H1 (cell line): ENCODE measurements around the gene BNC1. TPM values are rescaled to one million over a fixed set of nuclear protein-coding genes. Genes with fewer than 3 reads are reported as not detected.
A peak's percentile ranks its signal among the peaks of the same experiment; 100 is the strongest.

ENCODE experiments used
- CTCF ChIA-PET: fragments of 300-600 bp; sonication (Branson Sonifier 250); formaldehyde crosslinking; loops from one replicate; lab custom pipeline; 2021; ENCODE audit not compliant: partially characterized antibody; lab: Charles Lee
- POLR2A ChIA-PET: fragments of 300-600 bp; sonication (Branson Sonifier 250); formaldehyde crosslinking; loops from one replicate; lab custom pipeline; 2021; ENCODE audit warnings: inconsistent platforms; ENCODE audit not compliant: partially characterized antibody; lab: Charles Lee
- DNase-seq, 2 experiments: peaks; one replicate each; pipeline versions ENCODE4 v3.0.0 to v3.0.0-alpha.2; 2010 to 2022; ENCODE audit warnings: low spot score in 2 of 2, low read depth in 1 of 2, mixed read lengths in 1 of 2
- FAIRE-seq: peaks from 2 replicates; lab custom pipeline; 2011; peaks lifted over from hg19 to GRCh38; lab: Jason Lieb, UNC
- H2AFZ ChIP-seq: 2 replicates; pipeline ENCODE4 v1.8.1; 2012; ENCODE audit warnings: low read length, inconsistent platforms
- H2AK5ac ChIP-seq: 2 replicates; pipeline ENCODE4 v1.6.1; 2013; ENCODE audit warnings: low read depth, low read length
- H2BK120ac ChIP-seq: replicated peaks from 2 replicates; pipeline ENCODE3; 2013; ENCODE audit warnings: low read depth, low read length, inconsistent platforms
- H2BK12ac ChIP-seq: 2 replicates; pipeline ENCODE4 v1.6.1; 2013; ENCODE audit warnings: low read depth, low read length
- H2BK15ac ChIP-seq: 2 replicates; pipeline ENCODE4 v1.6.1; 2013; ENCODE audit warnings: low read length
- H2BK20ac ChIP-seq: 2 replicates; pipeline ENCODE4 v1.6.1; 2013; ENCODE audit warnings: low read length
- H2BK5ac ChIP-seq: 2 replicates; pipeline ENCODE4 v1.6.1; 2013; ENCODE audit warnings: low read depth, low read length
- H3K14ac ChIP-seq: 2 replicates; pipeline ENCODE4 v1.6.1; 2013; ENCODE audit warnings: inconsistent platforms; ENCODE audit not compliant: insufficient read length
- H3K18ac ChIP-seq: 2 replicates; pipeline ENCODE4 v1.6.1; 2013; ENCODE audit warnings: low read length; ENCODE audit errors: extremely low read depth
- H3K23ac ChIP-seq: 2 replicates; pipeline ENCODE4 v1.6.1; 2013; ENCODE audit warnings: inconsistent platforms; ENCODE audit not compliant: insufficient read length
- H3K23me2 ChIP-seq: 2 replicates; pipeline ENCODE4 v1.6.1; 2013; ENCODE audit warnings: low read depth, low read length
- H3K27ac ChIP-seq: 2 replicates; pipeline ENCODE4 v1.6.1; 2011; ENCODE audit warnings: low read depth, low read length, inconsistent platforms
- H3K27me3 ChIP-seq, 4 experiments: replicated peaks in 1 of 4; 1 replicate in 1 of 4; 2 replicates in 3 of 4; pipeline versions ENCODE4 v1.6.1 to v1.8.1; 2011 to 2013; ENCODE audit warnings: low read length in 3 of 4, mild to moderate bottlenecking in 3 of 4, inconsistent platforms in 2 of 4, mixed read lengths in 2 of 4, moderate library complexity in 1 of 4; ENCODE audit not compliant: control insufficient read depth in 3 of 4, insufficient read depth in 3 of 4; ENCODE audit errors: extremely low read depth in 1 of 4
- H3K36me3 ChIP-seq, 4 experiments: 2 replicates each; pipeline versions ENCODE4 v1.6.1 to v1.8.1; 2011 to 2013; ENCODE audit warnings: mild to moderate bottlenecking in 4 of 4, low read length in 3 of 4, moderate library complexity in 2 of 4, control low read depth in 1 of 4, inconsistent platforms in 1 of 4; ENCODE audit not compliant: insufficient read depth in 4 of 4, control insufficient read depth in 2 of 4
- H3K4ac ChIP-seq: replicated peaks from 2 replicates; pipeline ENCODE3; 2013; ENCODE audit warnings: low read length, low read depth, mixed read lengths, inconsistent platforms; ENCODE audit not compliant: insufficient read length
- H3K4me1 ChIP-seq, 4 experiments: replicated peaks in 1 of 4; 1 replicate in 1 of 4; 2 replicates in 3 of 4; pipeline versions ENCODE4 v1.6.1 to v1.8.1; 2011 to 2013; ENCODE audit warnings: low read length in 3 of 4, inconsistent platforms in 2 of 4, mixed read lengths in 1 of 4; ENCODE audit not compliant: insufficient read depth in 4 of 4, control insufficient read depth in 3 of 4
- H3K4me2 ChIP-seq, 2 experiments: 2 replicates each; pipeline versions ENCODE4 v1.6.1 to v1.8.1; 2011 to 2013; ENCODE audit warnings: low read depth in 2 of 2, low read length in 2 of 2, control low read depth in 1 of 2, inconsistent platforms in 1 of 2, mild to moderate bottlenecking in 1 of 2; ENCODE audit not compliant: insufficient read depth in 1 of 2
- H3K4me3 ChIP-seq, 4 experiments: fragments of 200-600, 300-600 bp in 1 of 4; sonication (generic), shearing (Covaris generic), sonication (Bioruptor Twin) in 1 of 4; 2 replicates each; pipeline versions ENCODE4 v1.5.1 to v1.8.1; 2011 to 2016; ENCODE audit warnings: low read length in 4 of 4, low read depth in 3 of 4, control low read depth in 2 of 4, inconsistent platforms in 2 of 4, mild to moderate bottlenecking in 2 of 4, mixed read lengths in 1 of 4, moderate library complexity in 1 of 4; ENCODE audit not compliant: insufficient read depth in 2 of 4; ENCODE audit errors: extremely low read depth in 1 of 4
- H3K56ac ChIP-seq: replicated peaks from 2 replicates; pipeline ENCODE3; 2013; ENCODE audit warnings: low read depth, mild to moderate bottlenecking, mixed read lengths, low read length, inconsistent platforms; ENCODE audit not compliant: insufficient read length
- H3K79me1 ChIP-seq: 2 replicates; pipeline ENCODE4 v1.6.1; 2013; ENCODE audit warnings: low read depth, low read length, control low read depth
- H3K79me2 ChIP-seq, 2 experiments: 2 replicates each; pipeline versions ENCODE4 v1.6.1 to v1.8.1; 2012 to 2013; ENCODE audit warnings: low read length in 2 of 2, mild to moderate bottlenecking in 2 of 2, inconsistent platforms in 1 of 2; ENCODE audit not compliant: insufficient read depth in 2 of 2, control insufficient read depth in 1 of 2
- H3K9ac ChIP-seq, 4 experiments: replicated peaks in 1 of 4; 1 replicate in 1 of 4; 2 replicates in 3 of 4; pipeline versions ENCODE4 v1.6.1 to v1.8.1; 2011 to 2013; ENCODE audit warnings: low read depth in 3 of 4, low read length in 3 of 4, control low read depth in 2 of 4, mild to moderate bottlenecking in 2 of 4, moderate library complexity in 2 of 4, inconsistent platforms in 1 of 4; ENCODE audit errors: extremely low read depth in 1 of 4
- H3K9me3 ChIP-seq, 2 experiments: 2 replicates each; pipeline versions ENCODE4 v1.6.1 to v1.8.1; 2012 to 2013; ENCODE audit warnings: mild to moderate bottlenecking in 2 of 2, moderate library complexity in 2 of 2, control low read depth in 1 of 2, inconsistent platforms in 1 of 2, low read depth in 1 of 2, low read length in 1 of 2, mixed read lengths in 1 of 2; ENCODE audit not compliant: insufficient read depth in 2 of 2
- H4K20me1 ChIP-seq, 2 experiments: replicated peaks in 1 of 2; 2 replicates each; pipeline versions ENCODE3 to v1.8.1; 2011 to 2013; ENCODE audit warnings: inconsistent platforms in 2 of 2, low read length in 2 of 2, mild to moderate bottlenecking in 1 of 2; ENCODE audit not compliant: insufficient read depth in 2 of 2, control insufficient read depth in 1 of 2
- H4K5ac ChIP-seq: 2 replicates; pipeline ENCODE4 v1.6.1; 2013; ENCODE audit warnings: low read length, low read depth, mixed read lengths, inconsistent platforms; ENCODE audit not compliant: insufficient read length
- H4K8ac ChIP-seq: 2 replicates; pipeline ENCODE4 v1.8.0; 2013; ENCODE audit warnings: mild to moderate bottlenecking, moderate library complexity, low read length, inconsistent platforms; ENCODE audit not compliant: insufficient read depth; ENCODE audit errors: extremely low read depth
- H4K91ac ChIP-seq: replicated peaks from 2 replicates; pipeline ENCODE3; 2013; ENCODE audit warnings: low read length, mixed read lengths, inconsistent platforms; ENCODE audit not compliant: insufficient read length
- CTBP2 ChIP-seq: IDR thresholded peaks from 2 replicates; pipeline ENCODE4 v1.7.0; 2011; ENCODE audit warnings: borderline replicate concordance, mild to moderate bottlenecking, moderate library complexity, mixed read lengths, low read length; ENCODE audit not compliant: insufficient read depth, insufficient read length
- EP300 ChIP-seq, 2 experiments: IDR thresholded peaks; 1 replicate in 1 of 2; 2 replicates in 1 of 2; pipeline ENCODE4 v1.6.1; 2011 to 2012; ENCODE audit warnings: low read depth in 2 of 2, low read length in 2 of 2, mild to moderate bottlenecking in 2 of 2, borderline replicate concordance in 1 of 2, inconsistent platforms in 1 of 2, moderate library complexity in 1 of 2
- HDAC6 ChIP-seq: IDR thresholded peaks from one replicate; pipeline ENCODE4 v1.7.1; 2012; ENCODE audit warnings: low read depth, mild to moderate bottlenecking, inconsistent platforms, low read length, moderate library complexity
- SAP30 ChIP-seq: fragments of 300-600 bp; sonication (generic); IDR thresholded peaks from 2 replicates; pipeline ENCODE4 v1.7.1; 2012; ENCODE audit warnings: low read length, moderate library complexity, mild to moderate bottlenecking, inconsistent platforms; ENCODE audit not compliant: insufficient read depth, insufficient replicate concordance
- ZNF274 ChIP-seq: IDR thresholded peaks from 2 replicates; pipeline ENCODE4 v1.7.0; 2012; ENCODE audit warnings: low read length, borderline replicate concordance; ENCODE audit errors: extremely low read depth
- WGBS, 2 experiments: shearing (Covaris generic) in 1 of 2; methylation state at CpG; one replicate each; pipeline versions ENCODE4 v1.1.6 to v1.1.7; 2013 to 2015; ENCODE audit warnings: low lambda C conversion rate in 2 of 2, mixed read lengths in 2 of 2, inconsistent platforms in 1 of 2, low coverage in 1 of 2, missing lambda C conversion rate in 1 of 2; ENCODE audit not compliant: insufficient replicate concordance in 2 of 2, insufficient coverage in 1 of 2, insufficient read length in 1 of 2; ENCODE audit errors: extremely low coverage in 1 of 2, missing lambda C conversion rate in 1 of 2; 5-methylcytosine and 5-hydroxymethylcytosine counted together
- polyA plus RNA-seq, 7 experiments: library from polyadenylated mRNA; depleted of rRNA in 3 of 7; stranded (reverse) in 5 of 7; unstranded in 2 of 7; fragments of >200 nt in 5 of 7; fragments of 200-250 nt in 2 of 7; gene quantifications; 1 replicate in 5 of 7; 2 replicates in 1 of 7; 4 replicates in 1 of 7; pipeline versions ENCODE4 v1.2.1 to v1.2.3, GENCODE V29; 2011 to 2013; ENCODE audit warnings: missing spikeins in 2 of 7, mixed read lengths in 2 of 7
- total RNA-seq: library from RNA; stranded (reverse); fragmentation: NEBNext Ultra II Directional; extraction: Animal tissue kit (Norgen Biotek cat#: 25700); gene quantifications from 2 replicates; pipeline ENCODE4 v1.2.1, GENCODE V29; 2021
- TF ChIP-seq, protein P1 (sequence below): IDR thresholded peaks from 2 replicates; pipeline ENCODE4 v1.6.1; 2011; ENCODE audit warnings: low read depth, mild to moderate bottlenecking, low read length; ENCODE audit not compliant: insufficient read depth

Gene BNC1
- total and polyA plus RNA-seq, 2 of the 8 experiments (the other 6 are each of a cell fraction or from before 2014, with no cell fraction given), result 0.99 to 2.1 TPM

GRCh38 chr15:83285979-83286553, 1.6 kb upstream of the BNC1 start:
- Histone ChIP-seq H3K27me3 (peaks cover 22 to 51% (median 48%) of the 10 kb centered on the region in 4 experiments), H3K9ac (no peak overlapping the region), H2BK5ac (peak overlapping the region; percentile 55; the same call in 1 of the 2 replicates), H4K20me1 (no peaks in the 10 kb centered on the region), H3K27ac (no peak overlapping the region), H3K79me2 (no peaks in the 10 kb centered on the region), H2BK12ac (no peak overlapping the region; the same call in 1 of the 2 replicates), H4K8ac (no peak overlapping the region), H3K23ac (no peak overlapping the region), H4K91ac (no peak overlapping the region), H2AFZ (no peak overlapping the region), H3K79me1 (no peaks in the 10 kb centered on the region), H3K18ac (no peak overlapping the region; the same call in 1 of the 2 replicates), H3K36me3 (no peaks in the 10 kb centered on the region), H3K4ac (no peak overlapping the region), H3K4me2 (peak overlapping the region in 1 of 2 experiments; percentile 92; a peak in 1 of 4 replicates), H3K14ac (no peak overlapping the region), H3K56ac (no peak overlapping the region), H3K9me3 (no peaks in the 10 kb centered on the region), H2BK20ac (no peak overlapping the region), H3K4me1 (peaks cover 0 to 8% (median 4%) of the 10 kb centered on the region in 4 experiments; a peak in 5 of 7 replicates), H2BK15ac (peak overlapping the region; percentile 97), H3K23me2 (peaks cover 7% of the 10 kb centered on the region; the same call in 1 of the 2 replicates), H3K4me3 (no peak overlapping the region), H4K5ac (no peak overlapping the region), H2BK120ac (no peak overlapping the region), H2AK5ac (no peak overlapping the region)
- DNase-seq, result no peak
- TF ChIP-seq SAP30 (no peak), ZNF274 (no peak), CTBP2 (no peak), HDAC6 (no peak), EP300 (IDR thresholded peaks at IDR 0.05; ENCODE audit: borderline replicate concordance in 1 of 2, low read depth in 2 of 2, low read length in 2 of 2) (no peak)
- TF ChIP-seq, protein P1, sequence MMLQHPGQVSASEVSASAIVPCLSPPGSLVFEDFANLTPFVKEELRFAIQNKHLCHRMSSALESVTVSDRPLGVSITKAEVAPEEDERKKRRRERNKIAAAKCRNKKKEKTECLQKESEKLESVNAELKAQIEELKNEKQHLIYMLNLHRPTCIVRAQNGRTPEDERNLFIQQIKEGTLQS, result no peak
- FAIRE-seq, result no peak
- POLR2A ChIA-PET, result interaction anchor here (0.8 to 1.5 kb wide), 2 partner anchors 8 to 41 kb away, joined by 3 read pairs; no protein-coding TSS in a partner anchor
- CTCF ChIA-PET, result interaction anchor here (0.6 to 1.7 kb wide), 3 partner anchors 38 to 162 kb away, joined by 3 to 10 read pairs (median 3); no protein-coding TSS in a partner anchor
- 75% methylated on average over 9 of the region's 9 CpGs; no CpG with 5 or more reads in 1 of the 2 experiments for WGBS, 2 experiments
